Amniotic stem cell (primary cell): ENCODE data around the gene RRAS2.
"Not testable (repeated sequence)": the region's sequence is repeated elsewhere in the genome, so short reads cannot be mapped to it uniquely, and the experiment has no call there.

Experiments used
- DNase-seq: peaks from one replicate; lab custom pipeline; 2025; lab: John Stamatoyannopoulos, UW

Gene RRAS2

DNA sequence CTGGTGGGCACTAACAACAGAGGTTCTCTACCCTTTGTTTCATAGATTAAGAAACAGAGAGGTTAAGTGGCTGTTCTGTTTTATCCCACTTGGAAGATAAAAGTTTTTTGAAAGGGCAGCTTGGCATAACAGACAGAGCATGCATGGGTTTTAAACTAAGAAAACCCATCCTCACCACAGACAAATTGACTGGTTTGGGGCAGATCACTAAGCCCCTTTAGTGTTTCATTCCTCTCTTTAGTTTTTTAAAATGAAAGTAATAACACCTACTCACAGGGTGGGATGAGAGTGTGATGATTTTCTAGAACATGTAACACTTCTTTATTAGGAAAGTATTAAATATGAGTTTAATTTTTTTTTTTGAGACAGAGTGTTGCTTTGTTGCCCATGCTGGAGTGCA lies 12.3 kb upstream of the RRAS2 start:
- DNase-seq, result no peak

DNA sequence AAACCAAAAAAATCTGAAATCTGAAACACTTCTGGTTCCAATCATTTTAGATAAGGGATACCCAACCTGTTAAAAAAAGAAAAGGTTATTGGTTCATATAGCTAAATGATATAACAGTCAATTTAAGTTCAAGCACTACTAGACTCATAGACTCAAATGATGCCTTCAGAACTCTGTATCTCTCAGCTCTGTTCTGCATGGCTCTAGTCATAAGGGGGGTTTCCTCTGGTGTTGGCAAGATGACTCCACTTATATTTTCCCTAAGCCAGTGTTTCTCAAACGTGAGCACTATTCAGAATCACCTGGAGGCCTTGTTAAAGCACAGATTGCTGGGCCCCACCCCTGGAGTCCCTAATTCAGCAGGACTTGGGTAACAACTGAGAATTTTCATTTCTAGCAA lies 11.5 kb upstream of the RRAS2 start:
- no peak for DNase-seq

DNA sequence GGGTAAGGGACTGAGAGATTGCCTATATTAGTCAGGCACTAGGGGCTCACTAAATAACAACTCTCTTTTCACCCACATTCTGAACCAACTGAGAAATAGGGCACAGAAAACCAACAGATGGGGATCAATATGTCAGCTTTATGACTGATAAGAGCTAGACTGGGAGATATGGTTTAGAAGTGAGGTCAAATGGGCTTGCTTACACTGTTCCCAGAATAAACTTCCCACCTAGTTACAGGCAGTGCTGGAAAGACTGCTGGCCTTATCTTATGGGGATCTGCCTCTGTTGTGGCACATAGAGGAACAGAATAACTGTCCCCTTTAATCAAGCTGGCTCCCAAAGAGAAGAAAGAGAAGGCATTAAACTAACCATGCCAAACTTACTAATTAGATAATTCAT lies 10.6 kb upstream of the RRAS2 start:
- DNase-seq, result no peak

DNA sequence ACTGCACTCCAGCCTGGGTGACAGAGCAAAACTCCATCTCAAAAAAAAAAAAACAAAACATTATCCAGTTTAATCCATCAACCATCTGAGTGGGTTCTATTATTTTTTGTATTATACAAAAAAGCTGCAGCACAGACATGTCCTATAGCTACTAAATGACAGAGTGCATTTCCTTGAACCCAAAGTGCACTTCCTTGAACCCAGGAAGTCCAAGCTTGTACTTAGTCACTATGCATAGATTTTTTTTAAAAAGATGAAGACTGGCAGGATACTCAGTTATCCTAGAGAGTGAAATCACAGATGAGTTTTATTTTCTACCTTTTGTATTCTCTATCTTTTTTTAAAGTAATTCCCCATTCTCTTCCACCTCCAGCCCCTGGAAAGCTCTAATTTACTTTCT lies 8.0 kb upstream of the RRAS2 start:
- DNase-seq, result no peak

DNA sequence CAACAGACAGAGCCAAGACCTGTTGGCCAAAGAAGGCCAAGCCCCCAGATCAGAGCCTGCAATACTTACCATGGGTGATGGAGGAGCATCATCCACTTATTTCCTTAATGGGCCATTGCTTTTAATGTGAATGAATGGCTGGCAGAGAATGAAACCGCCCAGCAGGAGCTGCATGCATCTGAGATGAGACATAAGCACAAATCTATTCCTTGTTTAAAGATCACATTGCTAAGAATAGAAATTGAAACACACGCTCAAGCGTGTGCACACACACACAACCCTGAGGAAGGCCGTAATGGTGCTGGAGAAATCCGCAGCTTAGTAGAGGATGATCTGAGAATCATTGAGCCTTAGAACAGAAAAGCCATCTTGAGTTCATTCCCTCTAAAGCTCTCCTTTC lies 5.3 kb upstream of the RRAS2 start:
- DNase-seq, result no peak

DNA sequence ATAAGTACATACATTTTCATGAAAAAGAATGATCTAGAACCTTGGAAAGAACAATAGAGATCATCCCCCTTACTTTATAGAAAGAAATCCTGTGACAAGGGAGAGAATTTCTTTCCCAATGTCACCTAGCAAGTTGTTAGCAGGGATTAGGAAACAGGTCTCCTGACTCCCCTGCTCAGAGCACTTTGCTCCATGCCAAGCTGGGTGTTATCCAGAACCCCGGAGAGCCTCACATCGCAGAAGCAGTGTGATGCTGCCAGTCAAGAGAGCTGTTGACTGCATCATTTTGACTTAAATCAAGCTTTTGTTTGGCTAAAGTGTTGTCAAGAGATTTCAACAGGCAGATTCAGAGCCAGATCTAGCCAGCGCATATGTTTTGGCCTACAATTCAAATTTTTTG lies 3.6 kb upstream of the RRAS2 start:
- no peak for DNase-seq

DNA sequence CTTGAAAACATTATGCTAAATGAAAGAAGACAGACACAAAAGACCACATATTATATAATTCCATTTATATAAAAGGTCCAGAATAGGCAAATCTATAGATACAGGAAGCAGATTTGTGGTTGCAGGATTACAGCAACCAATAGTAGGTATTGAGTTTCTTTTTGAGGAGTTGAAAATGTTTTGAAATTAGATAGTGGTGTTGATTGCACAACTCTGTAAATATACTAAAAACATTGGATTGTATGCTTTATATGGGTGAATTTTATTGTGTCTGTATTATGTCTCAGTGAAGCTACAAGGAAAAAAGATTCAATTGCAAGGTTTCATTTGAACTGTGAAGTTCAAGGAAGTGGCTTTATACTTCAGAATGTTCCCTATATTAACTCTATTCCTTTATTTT lies 3.0 kb upstream of the RRAS2 start:
- no peak for DNase-seq

DNA sequence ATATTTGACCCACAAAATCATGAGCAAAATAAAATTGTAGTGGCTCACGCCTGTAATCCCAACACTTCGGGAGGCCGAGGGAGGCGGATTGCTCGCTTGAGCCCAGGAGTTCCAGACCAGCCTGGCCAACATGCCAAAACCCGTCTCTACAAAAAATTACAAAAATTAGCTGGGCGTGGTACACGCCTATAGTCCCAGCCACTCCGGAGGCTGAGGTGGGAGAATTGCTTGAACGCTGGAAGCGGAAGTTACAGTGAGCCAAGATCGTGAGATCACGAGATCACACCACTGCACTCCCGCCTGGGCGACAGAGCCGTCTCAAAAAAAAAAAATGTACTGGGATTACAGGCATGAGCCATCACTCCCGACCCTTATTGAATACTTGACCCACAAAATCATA lies 2.0 kb upstream of the RRAS2 start:
- DNase-seq, result no peak

DNA sequence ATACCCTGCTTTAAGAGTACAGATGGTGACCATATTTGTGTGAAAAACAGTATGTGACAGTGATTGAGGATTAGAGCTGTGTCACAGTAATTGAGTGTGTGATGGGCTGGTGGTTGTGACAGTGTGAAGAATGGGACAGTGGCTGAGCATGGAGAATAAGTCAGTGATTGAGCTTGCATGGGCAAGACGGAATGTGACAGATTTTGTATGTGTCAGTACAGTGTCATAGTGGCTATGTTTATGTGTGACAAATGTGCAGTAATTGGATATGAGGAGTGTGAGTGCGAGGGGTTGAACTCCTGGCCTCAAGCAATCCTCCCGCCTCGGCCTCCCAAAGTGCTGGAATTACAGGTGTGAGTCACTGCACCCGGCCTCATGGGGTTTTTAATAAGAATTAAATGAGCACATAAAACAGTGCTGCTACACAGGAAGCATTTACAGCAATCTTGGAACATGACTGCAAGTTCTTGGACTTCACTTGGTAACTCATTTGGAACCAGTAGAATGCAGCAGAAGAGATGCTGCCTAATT lies 583 bp upstream of the RRAS2 start:
- no peak for DNase-seq

DNA sequence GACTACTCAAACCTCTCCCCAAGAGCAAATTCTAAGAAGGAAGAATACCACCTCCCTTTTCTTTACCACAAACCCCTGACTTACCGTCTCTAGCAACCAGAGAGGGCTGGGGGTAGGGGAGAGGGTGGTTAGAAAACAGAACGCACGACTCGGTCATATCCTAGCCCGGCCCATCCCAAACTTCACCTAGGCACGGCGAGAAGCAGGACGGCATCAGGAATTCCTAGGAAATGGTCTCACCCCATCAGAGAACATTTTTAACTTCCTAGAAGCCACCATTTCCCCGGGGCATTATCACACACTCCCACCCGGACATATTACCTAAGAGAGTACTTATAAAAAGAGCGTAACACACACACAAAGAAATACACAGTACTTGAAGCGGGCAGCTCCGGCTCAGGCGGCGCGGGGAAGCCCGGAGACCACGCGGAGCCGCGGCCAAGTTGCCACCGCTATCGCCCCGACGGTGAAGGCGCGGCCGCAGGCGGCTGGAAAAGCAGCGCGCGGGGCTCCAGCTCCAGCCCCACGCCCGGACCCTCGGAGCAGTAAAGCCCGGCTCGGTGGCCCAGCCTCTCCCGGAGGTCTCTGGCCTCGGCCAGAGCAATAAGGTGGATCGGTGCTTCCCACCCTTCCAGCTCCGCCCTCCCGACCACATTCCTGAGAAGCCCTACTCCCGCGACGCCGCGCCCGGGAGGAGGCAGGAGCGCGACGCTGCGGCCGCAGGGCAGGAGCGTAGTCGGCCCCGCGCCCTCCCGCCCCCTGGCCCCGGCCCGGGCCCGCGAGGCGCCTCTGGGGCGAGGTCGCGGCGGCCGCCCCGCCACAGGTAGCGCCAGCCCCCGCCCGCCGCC lies 878 bp downstream of the RRAS2 start:
- peak; percentile 36 for DNase-seq

DNA sequence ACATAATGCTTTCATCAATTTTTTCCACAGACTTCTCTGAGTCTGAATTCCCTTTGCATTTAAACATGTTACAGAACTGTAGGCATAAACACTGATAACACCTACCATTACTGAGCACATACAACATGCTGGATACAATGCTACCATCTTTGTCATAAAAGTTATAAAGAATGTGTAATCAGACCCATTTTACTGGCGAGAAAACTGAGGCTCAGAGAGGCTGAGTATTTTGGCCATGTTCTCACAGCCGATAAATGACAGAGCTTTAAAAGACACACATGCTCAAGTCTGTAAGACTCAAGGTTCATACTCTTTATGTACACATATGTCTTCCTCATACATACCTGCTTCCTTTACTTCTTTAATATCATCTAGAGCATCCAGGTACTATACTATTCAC lies 2.6 kb downstream of the RRAS2 start:
- DNase-seq, result no peak

DNA sequence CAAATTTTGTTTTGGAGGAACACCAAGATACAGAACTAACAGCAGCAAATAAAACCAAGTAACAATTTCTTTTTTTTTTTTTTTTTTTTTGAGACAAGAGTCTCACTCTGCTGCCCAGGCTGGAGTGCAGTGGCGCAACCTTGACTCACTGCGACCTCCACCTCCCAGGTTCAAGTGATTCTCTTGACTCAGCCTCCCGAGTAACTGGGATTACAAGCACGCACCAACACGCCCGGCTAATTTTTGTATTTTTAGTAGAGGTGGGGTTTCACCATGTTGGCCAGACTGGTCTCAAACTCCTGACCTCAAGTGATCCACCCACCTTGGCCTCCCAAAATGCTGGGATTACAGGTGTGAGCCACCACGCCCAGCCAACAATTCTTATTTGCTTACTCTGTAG lies 4.4 kb downstream of the RRAS2 start:
- not testable (repeated sequence) for DNase-seq

DNA sequence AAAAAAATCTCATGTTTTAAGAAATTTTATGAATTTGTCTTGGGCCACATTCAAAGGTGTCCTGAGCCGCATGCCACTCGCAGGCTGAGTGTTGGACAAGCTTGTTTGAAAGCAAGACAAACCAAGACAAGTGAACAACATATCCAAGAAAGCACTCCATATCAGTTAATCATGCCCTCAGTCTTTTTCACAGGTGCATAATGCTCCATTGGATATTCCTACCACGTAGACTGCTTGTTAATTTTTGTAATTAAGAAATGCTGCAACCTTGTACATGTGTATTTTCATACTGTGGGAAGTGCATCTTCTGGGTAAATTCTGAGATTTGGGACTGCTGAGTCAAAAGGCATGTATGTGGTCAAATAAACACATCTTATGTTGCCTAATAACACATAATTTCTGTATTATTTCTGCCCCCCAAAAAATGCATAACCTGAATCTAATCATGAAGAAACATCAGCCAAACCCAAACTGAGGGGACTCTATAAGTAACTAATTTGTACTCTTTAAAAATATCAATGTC lies 8.2 kb downstream of the RRAS2 start:
- DNase-seq, result no peak

DNA sequence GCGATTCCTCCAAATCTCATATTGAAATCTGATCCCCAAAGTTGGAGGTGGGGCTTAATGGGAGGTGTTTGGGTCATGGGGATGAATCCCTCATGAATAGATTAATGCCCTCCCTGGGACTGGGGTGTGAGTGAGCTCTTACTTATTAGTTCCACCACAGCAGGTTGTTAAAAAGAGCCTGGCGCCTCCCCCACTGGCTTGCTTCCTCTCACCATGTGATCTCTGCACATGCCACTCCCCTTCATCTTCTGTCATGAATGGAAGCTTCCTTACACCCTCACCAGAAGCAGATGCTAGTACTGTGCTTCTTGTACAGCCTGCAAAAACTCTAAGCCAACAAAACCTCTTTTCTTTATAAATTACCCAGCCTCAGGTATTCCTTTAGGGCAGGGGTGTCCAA lies 8.8 kb downstream of the RRAS2 start:
- no peak for DNase-seq

DNA sequence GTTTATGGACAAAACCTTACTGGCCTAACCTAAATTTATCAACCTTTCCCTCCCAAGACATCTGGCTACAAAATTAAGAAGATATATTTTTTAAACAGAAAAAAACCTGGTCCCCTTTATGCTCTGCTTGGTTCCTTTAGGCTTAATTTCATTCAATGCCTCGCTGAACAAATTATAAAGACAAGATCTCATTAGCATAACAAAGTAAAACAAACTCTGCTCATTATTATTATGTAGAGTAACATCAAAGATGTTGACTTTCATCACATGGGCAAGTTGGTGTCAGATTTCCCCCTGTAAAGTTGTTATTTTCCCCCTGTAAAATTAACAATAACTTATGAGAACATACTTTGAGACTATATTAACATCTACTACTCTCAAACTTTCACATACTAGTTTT lies 11.0 kb downstream of the RRAS2 start:
- DNase-seq, result no peak

DNA sequence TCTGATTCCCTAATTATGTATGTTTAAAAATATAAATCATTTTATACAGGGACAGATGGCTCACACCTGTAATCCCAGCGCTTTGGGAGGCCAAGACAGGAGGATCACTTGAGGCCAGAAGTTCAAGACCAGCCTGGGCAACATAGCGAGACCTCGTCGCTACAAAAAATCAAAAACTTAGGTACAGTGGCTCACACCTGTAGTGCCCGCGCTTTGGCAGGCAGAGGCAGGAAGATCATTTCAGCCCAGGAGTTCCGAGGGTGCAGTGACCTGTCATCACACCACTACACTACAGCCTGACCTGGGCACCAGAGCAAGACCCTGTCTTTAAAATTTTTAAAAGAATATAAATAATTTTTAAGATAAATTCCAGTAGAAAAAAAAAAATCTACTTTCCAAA lies 11.5 kb downstream of the RRAS2 start:
- DNase-seq, result no peak

DNA sequence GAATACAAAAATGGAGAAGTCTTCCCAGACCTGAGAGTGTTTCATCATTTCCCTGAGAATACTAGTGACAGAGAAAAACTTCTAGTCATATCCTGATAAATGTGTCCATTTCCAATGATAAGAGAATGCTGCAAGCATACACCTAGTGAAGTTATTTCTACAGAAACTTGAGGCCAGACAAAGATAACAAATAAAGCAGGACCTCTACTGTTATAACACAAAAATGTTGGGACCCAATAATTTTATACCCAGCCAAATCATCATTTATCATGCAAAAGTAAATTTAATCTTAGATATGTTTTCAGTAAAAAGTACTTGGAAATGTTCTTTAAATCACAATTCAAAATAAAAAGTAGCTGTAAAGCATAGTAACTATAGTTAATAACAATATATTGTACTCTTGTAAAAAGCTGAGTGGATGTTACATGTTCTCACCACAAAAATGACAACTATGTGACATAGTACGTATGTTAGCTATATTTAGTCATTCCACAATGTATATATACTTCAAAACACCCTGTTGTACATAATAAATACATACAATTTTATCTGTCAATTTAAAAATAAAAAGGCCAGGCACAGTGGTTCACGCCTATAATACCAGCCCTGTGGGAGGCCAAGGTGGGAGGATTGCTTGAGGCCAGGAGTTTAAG lies 12.6 kb downstream of the RRAS2 start:
- DNase-seq, result no peak

DNA sequence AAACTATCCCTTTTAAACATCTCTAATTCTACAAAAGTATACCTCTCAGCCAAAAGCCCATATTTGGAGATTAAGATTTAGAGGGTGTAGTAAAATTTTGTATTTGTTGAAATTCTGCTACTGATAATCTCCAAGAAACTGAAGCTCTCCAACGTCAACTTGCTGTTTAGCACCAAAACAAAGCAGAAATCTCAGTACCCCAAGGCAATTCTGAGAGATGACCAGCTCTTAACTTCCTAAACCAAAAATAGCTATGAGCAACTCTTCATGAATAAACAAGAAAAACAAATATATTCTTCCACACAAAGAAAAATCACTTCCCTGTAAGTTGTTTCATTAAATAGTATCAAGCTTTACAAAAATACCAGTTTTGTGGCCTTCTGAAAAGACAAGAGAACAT lies 13.3 kb downstream of the RRAS2 start:
- DNase-seq, result no peak

DNA sequence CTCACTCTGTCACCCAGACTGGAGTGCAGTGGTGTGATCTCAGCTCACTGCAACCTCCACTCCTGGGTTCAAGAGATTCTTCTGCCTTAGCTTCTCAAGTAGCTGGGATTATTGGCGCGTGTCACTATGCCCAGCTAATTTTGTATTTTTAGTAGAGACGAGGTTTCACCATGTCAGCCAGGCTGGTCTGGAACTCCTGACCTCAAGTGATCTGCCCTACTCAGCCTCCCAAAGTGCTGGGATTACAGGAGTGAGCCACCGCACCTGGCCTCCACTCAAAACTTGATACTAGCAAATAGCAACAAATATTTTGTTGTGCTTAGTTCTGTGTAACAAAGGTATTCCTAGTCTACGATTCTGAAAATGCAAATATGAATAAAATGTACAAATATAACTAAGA lies 14.0 kb downstream of the RRAS2 start:
- not testable (repeated sequence) for DNase-seq

DNA sequence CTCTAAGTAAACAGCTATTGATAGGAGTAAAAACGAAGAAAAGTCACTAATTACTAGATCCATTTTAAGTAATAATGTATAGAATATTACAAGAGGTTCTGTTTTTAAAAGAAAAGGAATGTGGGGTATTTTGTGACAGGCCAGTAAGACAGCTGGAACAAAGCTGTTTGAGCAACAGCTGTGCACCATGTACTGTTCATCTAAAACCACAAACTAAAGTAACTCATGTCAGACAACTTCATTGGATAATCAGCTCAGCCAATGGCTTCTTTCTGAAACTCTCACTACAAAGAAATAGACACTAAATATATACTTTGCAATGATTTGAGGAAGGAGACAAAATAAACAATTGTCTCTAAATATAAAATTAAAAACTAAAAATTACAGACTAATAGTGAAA lies 16.1 kb downstream of the RRAS2 start:
- no peak for DNase-seq

DNA sequence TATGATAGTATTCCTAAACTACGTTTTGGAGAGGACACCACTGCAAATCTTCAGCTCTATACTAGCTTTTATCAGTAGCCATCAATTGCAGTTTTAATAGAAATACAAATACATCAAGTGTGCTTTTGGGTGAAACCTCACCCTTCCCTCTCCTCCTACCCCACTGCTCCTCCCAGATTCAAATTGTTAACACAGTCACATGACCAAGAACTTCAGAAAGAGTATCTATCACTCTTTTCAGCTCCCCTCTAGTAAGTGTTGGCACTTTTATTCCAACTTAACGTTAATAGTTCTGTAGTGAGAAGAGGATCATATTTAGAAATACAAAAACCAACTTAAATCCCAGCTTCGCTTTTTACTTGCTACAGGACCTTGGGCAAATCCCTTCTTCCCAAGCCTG lies 17.0 kb downstream of the RRAS2 start:
- DNase-seq, result no peak

DNA sequence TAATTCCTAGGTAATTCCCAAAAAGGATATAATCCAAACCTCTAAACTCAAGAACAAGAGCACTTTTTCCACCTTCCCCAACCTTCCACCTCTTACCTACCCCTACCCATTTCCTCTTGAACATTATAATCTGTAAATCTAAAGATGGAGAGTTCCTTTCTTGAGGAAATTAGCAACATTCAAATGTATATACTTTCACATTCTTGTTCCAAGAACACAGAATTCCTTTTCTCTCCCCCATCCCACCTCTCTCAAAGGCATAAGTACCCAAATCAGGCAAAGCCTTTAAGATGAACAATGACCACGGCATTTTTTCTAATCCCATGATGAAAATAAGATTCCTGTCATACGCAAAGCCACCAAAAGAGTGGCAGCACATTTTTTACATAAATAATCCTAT lies 18.3 kb downstream of the RRAS2 start:
- DNase-seq, result no peak

DNA sequence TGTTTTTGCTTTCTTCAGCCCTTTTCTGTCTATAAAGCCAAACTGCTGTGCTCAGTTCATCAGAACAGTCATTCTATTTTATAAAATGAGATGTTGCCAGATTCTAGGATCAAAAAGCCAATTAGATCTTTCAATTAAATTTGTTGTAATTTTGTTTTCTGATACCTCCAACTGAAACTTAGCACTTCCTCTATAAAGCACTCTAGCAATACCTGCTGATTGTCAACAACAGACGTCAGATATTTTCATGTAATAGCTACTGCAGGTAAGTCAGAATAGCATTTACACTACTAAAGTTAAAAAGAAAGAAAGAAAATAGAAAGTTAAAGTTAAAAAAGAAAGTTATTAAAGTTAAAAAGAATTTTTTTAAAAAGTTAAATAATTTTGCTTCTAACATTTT lies 19.6 kb downstream of the RRAS2 start:
- no peak for DNase-seq
